Esophagus muscularis mucosa (tissue), 4 donors: ENCODE measurements around the gene LENEP. TPM values are rescaled to one million over a fixed set of nuclear protein-coding genes. Genes with fewer than 3 reads are reported as not detected.

Source experiments
- DNase-seq: peaks from one replicate; pipeline ENCODE4 v3.0.0-alpha.2; 2017; ENCODE audit errors: extremely low spot score
- H3K27ac ChIP-seq, 4 donors: fragments of 200-600 bp; sonication (generic); replicated peaks in 1 of 4; 1 replicate in 3 of 4; 2 replicates in 1 of 4; pipeline ENCODE4 v1.5.1; 2016 to 2019; ENCODE audit warnings: mild to moderate bottlenecking in 1 of 4
- H3K27me3 ChIP-seq, 4 donors: fragments of 200-600 bp; sonication (generic); one replicate each; pipeline versions ENCODE4 v1.5.1 to v1.6.0; 2016 to 2019
- H3K36me3 ChIP-seq, 4 donors: fragments of 200-600 bp; sonication (generic); one replicate each; pipeline ENCODE4 v1.5.1; 2016 to 2019
- H3K4me1 ChIP-seq, 4 donors: fragments of 200-600 bp; sonication (generic); one replicate each; pipeline ENCODE4 v1.5.1; 2016 to 2019
- H3K4me3 ChIP-seq, 4 donors: fragments of 200-600 bp; sonication (generic); 1 replicate in 2 of 4; 2 replicates in 2 of 4; pipeline ENCODE4 v1.5.1; 2016 to 2019; ENCODE audit warnings: mild to moderate bottlenecking in 4 of 4, moderate library complexity in 1 of 4
- H3K9me3 ChIP-seq, 4 donors: fragments of 200-600 bp; sonication (generic); 1 replicate in 3 of 4; 2 replicates in 1 of 4; pipeline ENCODE4 v1.5.1; 2016 to 2019
- CTCF ChIP-seq, 3 experiments: fragments of 200-600 bp in 2 of 3; fragments of 450-650 bp in 1 of 3; sonication (generic) in 2 of 3; IDR thresholded peaks; one replicate each; pipeline ENCODE4 v1.5.1; 2017 to 2019; ENCODE audit warnings: antibody characterized with exemption in 3 of 3, mild to moderate bottlenecking in 2 of 3, moderate library complexity in 1 of 3
- EP300 ChIP-seq: sonication (generic); formaldehyde crosslinking; IDR thresholded peaks from one replicate; pipeline ENCODE4 v1.6.1; 2017; ENCODE audit warnings: antibody characterized with exemption
- POLR2A ChIP-seq: fragments of 450-650 bp; IDR thresholded peaks from one replicate; pipeline ENCODE4 v1.6.1; 2017; ENCODE audit warnings: antibody characterized with exemption, moderate library complexity, mild to moderate bottlenecking, low read depth
- POLR2AphosphoS5 ChIP-seq, 2 donors: sonication (generic); formaldehyde crosslinking; IDR thresholded peaks; one replicate each; pipeline ENCODE4 v1.6.1; 2017; ENCODE audit warnings: antibody characterized with exemption in 2 of 2
- WGBS: methylation state at CpG from one replicate; pipeline ENCODE4 v1.1.5; 2018; 5-methylcytosine and 5-hydroxymethylcytosine counted together
- intact Hi-C: fragments of 100-400 bp; cut with DNase I; formaldehyde crosslinking; loops from one replicate; pipeline ENCODE4 v1.15.1; 2023
- total RNA-seq, 4 donors: library from RNA; depleted of rRNA; stranded (reverse); fragments of >200 nt; gene quantifications; one replicate each; pipeline versions ENCODE4 v1.1.0 to v1.2.1, GENCODE V29; 2016

Gene LENEP
- total RNA-seq, 4 donors from 2014 or later, result not detected

GRCh38 chr1:155018617-155019348 lies 25.4 kb downstream of the LENEP start:
- no peaks in the 10 kb centered on the region for H3K9me3 ChIP-seq
- peaks cover 17 to 39% (median 27%) of the 10 kb centered on the region in 4 donors for H3K4me1 ChIP-seq
- H3K27me3 ChIP-seq, result no peaks in the 10 kb centered on the region
- peaks cover 9 to 29% (median 23%) of the 10 kb centered on the region in 4 donors for H3K36me3 ChIP-seq
- peak overlapping the region in 3 of 4 donors; percentile 89 to 92 (median 90) for H3K27ac ChIP-seq
- no peak for DNase-seq
- intact Hi-C loops, result loop anchor here (5.0 kb wide), 2 partner anchors 56 to 81 kb away; partner anchors contain the start of genes PMVK and PYGO2
- H3K4me3 ChIP-seq, result no peak overlapping the region
- TF ChIP-seq POLR2A, result no peak
- 83% methylated on average over 6 of the region's 8 CpGs for WGBS

- DNase-seq, result no peak
- Histone ChIP-seq H3K4me3 (no peak overlapping the region), H3K27me3 (no peaks in the 10 kb centered on the region), H3K4me1 (peaks cover 16 to 32% (median 25%) of the 10 kb centered on the region in 4 donors), H3K9me3 (no peaks in the 10 kb centered on the region), H3K36me3 (peaks cover 7 to 21% (median 15%) of the 10 kb centered on the region in 4 donors), H3K27ac (no peak overlapping the region)
- 84% methylated on average over 11 of the region's 11 CpGs for WGBS
- intact Hi-C loops, result loop anchor here (5.0 kb wide), 2 partner anchors 57 to 82 kb away; partner anchors contain the start of genes PMVK and PYGO2
- TF ChIP-seq EP300 (no peak), CTCF (IDR thresholded peaks at IDR 0.05) (no peak), POLR2A (no peak), POLR2AphosphoS5 (IDR thresholded peaks at IDR 0.05) (no peak)
Observed at GRCh38 chr1:155019377-155020245, 26.2 kb downstream of the LENEP start.

GRCh38 chr1:155022136-155022926 lies 28.9 kb downstream of the LENEP start:
- no peak overlapping the region for H3K27ac ChIP-seq
- H3K36me3 ChIP-seq, result no peaks in the 10 kb centered on the region
- H3K9me3 ChIP-seq, result no peaks in the 10 kb centered on the region
- H3K27me3 ChIP-seq, result no peaks in the 10 kb centered on the region
- no peak for DNase-seq
- no peak for TF ChIP-seq POLR2AphosphoS5 (IDR thresholded peaks at IDR 0.05)
- no peak for TF ChIP-seq EP300
- no peak for TF ChIP-seq CTCF (IDR thresholded peaks at IDR 0.05)
- no peak for TF ChIP-seq POLR2A
- H3K4me3 ChIP-seq, result no peak overlapping the region
- WGBS, result 92% methylated on average over 8 of the region's 8 CpGs
- intact Hi-C loops, result no loop called here
- H3K4me1 ChIP-seq, result peaks cover 8 to 18% (median 14%) of the 10 kb centered on the region in 4 donors

GRCh38 chr1:155022927-155023236 lies 29.5 kb downstream of the LENEP start:
- H3K4me1 ChIP-seq, result peaks cover 5 to 13% (median 8%) of the 10 kb centered on the region in 4 donors
- TF ChIP-seq EP300 (no peak), POLR2AphosphoS5 (IDR thresholded peaks at IDR 0.05) (no peak), POLR2A (no peak), CTCF (IDR thresholded peaks at IDR 0.05) (no peak)
- no peaks in the 10 kb centered on the region for H3K9me3 ChIP-seq
- H3K4me3 ChIP-seq, result no peak overlapping the region
- no peak overlapping the region for H3K27ac ChIP-seq
- WGBS, result 72% methylated on average over 4 of the region's 4 CpGs
- H3K36me3 ChIP-seq, result no peaks in the 10 kb centered on the region
- no peak for DNase-seq
- intact Hi-C loops, result no loop called here
- H3K27me3 ChIP-seq, result no peaks in the 10 kb centered on the region
